NB4 (cell line): ENCODE results near the gene UBXN1.

ENCODE experiments used
- CTCF ChIP-seq: IDR thresholded peaks from one replicate; pipeline ENCODE4 v1.5.1; 2012; ENCODE audit warnings: low read depth, low read length
- MAX ChIP-seq: IDR thresholded peaks from 2 replicates; pipeline ENCODE4 v1.6.1; 2011; ENCODE audit warnings: low read depth, low read length
- POLR2A ChIP-seq: IDR thresholded peaks from 2 replicates; pipeline ENCODE4 v1.6.1; 2011; ENCODE audit warnings: mild to moderate bottlenecking; ENCODE audit not compliant: insufficient read length; ENCODE audit errors: extremely low read depth

- no peak for TF ChIP-seq CTCF
- TF ChIP-seq MAX = no peak
- TF ChIP-seq POLR2A = no peak
Measured at GRCh38 chr11:62724171-62724570, 45.3 kb upstream of the UBXN1 start.
